C4-2B (cell line): ENCODE measurements around the gene SIRT5.

Experiments used
- H3K27ac ChIP-seq: fragments of 450-650 bp; 2 replicates; pipeline ENCODE4 v1.5.1; 2017
- ZFX ChIP-seq: fragments of 450-650 bp; IDR thresholded peaks from 2 replicates; pipeline ENCODE4 v1.6.1; 2017
- TF ChIP-seq, protein P1 (sequence below): fragments of 450-650 bp; conservative IDR thresholded peaks from 2 replicates; pipeline ENCODE4 v1.5.1; 2017; ENCODE audit warnings: mild to moderate bottlenecking

The SIRT5 gene

GRCh38 chr6:13550656-13551055 is 23.7 kb upstream of the SIRT5 start:
- H3K27ac ChIP-seq = no peak overlapping the region
- TF ChIP-seq, protein P1, sequence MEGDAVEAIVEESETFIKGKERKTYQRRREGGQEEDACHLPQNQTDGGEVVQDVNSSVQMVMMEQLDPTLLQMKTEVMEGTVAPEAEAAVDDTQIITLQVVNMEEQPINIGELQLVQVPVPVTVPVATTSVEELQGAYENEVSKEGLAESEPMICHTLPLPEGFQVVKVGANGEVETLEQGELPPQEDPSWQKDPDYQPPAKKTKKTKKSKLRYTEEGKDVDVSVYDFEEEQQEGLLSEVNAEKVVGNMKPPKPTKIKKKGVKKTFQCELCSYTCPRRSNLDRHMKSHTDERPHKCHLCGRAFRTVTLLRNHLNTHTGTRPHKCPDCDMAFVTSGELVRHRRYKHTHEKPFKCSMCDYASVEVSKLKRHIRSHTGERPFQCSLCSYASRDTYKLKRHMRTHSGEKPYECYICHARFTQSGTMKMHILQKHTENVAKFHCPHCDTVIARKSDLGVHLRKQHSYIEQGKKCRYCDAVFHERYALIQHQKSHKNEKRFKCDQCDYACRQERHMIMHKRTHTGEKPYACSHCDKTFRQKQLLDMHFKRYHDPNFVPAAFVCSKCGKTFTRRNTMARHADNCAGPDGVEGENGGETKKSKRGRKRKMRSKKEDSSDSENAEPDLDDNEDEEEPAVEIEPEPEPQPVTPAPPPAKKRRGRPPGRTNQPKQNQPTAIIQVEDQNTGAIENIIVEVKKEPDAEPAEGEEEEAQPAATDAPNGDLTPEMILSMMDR = no peak
- no peak for TF ChIP-seq ZFX

- TF ChIP-seq ZFX = no peak
- TF ChIP-seq, protein P1 = no peak
- no peak overlapping the region for H3K27ac ChIP-seq
Observed at GRCh38 chr6:13553646-13554045, 20.8 kb upstream of the SIRT5 start.

DNA sequence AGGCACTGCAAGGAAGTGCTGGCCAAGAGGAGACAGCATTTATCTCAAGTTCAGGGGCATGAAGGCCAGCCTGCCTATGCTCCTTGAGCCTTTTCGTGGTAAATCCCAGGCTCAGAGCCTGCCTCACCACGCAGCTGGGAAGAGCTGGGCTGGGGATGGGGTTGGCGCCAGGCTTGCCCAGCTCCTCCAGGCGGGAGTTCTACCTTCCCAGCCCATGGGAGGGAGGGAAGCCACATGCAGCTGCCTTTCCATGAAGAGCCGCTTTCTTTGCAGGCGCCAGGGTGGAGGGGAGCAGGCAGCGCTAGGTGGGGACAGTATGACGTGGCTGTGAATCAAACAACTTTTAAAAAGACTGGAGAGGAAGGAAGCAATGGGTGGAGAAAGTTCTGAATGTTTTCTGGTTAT is 19.5 kb upstream of the SIRT5 start:
- TF ChIP-seq ZFX = no peak
- TF ChIP-seq, protein P1 = no peak

GRCh38 chr6:13557841-13558240 is 16.6 kb upstream of the SIRT5 start:
- no peak for TF ChIP-seq ZFX
- TF ChIP-seq, protein P1 = no peak
- H3K27ac ChIP-seq = no peak overlapping the region

More for the DNA sequence above, 19.5 kb upstream of the SIRT5 start:
- H3K27ac ChIP-seq = no peak overlapping the region

GRCh38 chr6:13558718-13559117 is 15.7 kb upstream of the SIRT5 start:
- no peak for TF ChIP-seq ZFX
- TF ChIP-seq, protein P1 = no peak
- H3K27ac ChIP-seq = no peak overlapping the region

DNA sequence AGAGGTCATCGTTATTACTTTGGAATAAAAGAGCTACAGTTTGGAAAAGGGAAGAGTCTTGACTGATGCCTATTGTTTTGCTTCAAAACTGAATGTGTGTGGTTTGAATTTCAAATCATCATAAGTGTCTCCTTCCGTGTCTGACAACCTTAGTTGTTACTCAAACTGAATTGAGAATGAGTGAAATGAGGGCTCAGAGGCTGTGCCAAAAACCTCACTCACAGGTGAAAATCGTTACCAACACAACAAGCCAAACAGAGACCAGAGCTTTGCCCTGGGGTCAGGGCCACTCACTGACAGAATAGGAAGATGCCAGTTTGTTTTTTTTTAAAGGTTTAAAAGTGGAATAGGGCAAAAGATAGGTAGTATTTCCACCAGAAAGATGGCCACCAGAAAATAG is 15.2 kb upstream of the SIRT5 start:
- no peak overlapping the region for H3K27ac ChIP-seq
- TF ChIP-seq, protein P1 = no peak
- no peak for TF ChIP-seq ZFX

DNA sequence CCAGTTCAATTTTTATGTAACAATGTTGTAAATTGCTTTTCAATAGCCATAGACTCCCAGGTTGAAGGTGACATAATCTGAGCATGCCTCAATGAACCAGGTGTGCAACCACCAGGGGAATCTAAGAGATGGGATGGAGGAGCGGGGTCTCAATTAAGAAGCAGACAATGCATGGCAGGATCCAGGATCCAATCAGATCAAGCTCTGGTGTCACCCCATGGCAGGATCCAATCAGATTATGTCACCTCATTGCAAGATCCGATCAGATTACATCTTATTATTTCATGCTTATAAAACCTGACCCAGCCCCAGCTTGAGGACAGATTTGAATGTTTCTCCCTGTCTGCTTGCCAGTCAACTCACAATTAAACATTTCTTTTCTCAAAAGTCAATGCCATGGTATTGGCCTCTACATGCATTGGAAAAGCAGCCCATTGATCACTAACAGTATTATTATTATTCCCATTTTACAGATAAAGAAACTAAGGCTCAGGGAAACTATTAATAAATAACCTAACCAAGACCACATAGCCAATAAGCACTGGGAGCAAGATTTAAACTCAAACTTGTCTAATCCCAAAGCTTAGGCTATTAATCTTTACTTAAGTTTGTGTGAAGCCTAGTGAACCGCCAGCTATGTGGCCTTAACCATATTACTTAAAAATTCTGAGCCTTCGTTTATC is 14.3 kb upstream of the SIRT5 start:
- no peak for TF ChIP-seq ZFX
- TF ChIP-seq, protein P1 = no peak

More for the DNA sequence above, 14.3 kb upstream of the SIRT5 start:
- H3K27ac ChIP-seq = no peak overlapping the region
